ENCODE results near the gene MTF1. TPM values are rescaled to one million over a fixed set of nuclear protein-coding genes. Genes with fewer than 3 reads are reported as not detected.
"Not testable (repeated sequence)": the region's sequence is repeated elsewhere in the genome, so short reads cannot be mapped to it uniquely, and the experiment has no call there.

Gene MTF1
- total and polyA plus RNA-seq, 2 donors = 4.4 to 5.6 TPM

GRCh38 chr1:37776946-37777516 lies 82.4 kb downstream of the MTF1 start:
- Histone ChIP-seq H3K27ac (ENCODE audit: low read depth) (no peak overlapping the region), H3K4me3 (ENCODE audit: low read depth, low read length) (no peak overlapping the region), H3K4me1 (ENCODE audit: insufficient read depth) (no peaks in the 10 kb centered on the region), H3K36me3 (ENCODE audit: insufficient read depth) (no peaks in the 10 kb centered on the region)
- DNase-seq (ENCODE audit: extremely low spot score) = no peak
- WGBS = 71% methylated on average over 4 of the region's 4 CpGs

GRCh38 chr1:37771440-37771839 lies 88.0 kb downstream of the MTF1 start:
- H3K27ac ChIP-seq (ENCODE audit: low read depth); H3K36me3 ChIP-seq (ENCODE audit: insufficient read depth); H3K4me3 ChIP-seq (ENCODE audit: low read depth, low read length); H3K4me1 ChIP-seq (ENCODE audit: insufficient read depth); DNase-seq (ENCODE audit: extremely low spot score): not testable (repeated sequence)

- 8% methylated on average over 2 of the region's 2 CpGs for WGBS
These were observed 91.9 kb downstream of the MTF1 start for GRCh38 chr1:37767488-37767887.

DNA sequence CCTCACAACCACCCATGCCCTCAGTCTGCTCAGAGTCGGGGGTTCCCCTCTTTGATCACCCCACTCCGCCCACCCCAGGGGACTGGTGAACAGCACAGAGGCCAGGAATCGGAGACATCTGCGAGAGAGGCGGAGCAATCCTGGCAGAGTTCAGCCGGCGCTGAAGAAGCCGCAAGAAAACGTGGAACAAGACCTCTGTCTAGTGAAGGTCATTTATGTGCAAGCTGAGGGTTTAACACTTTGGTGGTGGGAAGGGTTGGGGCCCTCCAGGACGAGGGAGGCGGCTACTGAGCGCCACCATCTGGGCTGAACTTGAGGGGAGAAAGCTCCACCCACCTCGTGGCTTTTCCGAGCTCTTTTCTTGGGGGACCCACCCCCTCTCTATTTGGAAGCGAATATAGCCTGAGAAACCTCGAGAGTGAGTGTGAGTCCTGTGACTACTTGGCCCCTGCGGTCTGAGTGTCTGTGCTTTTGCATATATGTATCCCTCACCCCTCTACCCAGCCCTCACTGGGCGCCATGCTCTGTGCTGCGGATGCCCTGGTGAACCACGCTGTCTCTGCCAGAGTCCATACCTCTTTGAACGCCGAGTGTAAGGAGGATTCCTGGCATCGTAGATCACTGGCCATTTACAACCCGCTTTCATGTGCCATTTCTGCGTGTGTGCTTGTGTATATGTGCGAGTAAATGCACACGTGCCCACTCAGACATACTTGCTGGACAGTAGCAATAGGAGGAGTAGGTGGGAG lies 93.3 kb downstream of the MTF1 start:
- no peak for DNase-seq (ENCODE audit: extremely low spot score)
- 6% methylated on average over 27 of the region's 27 CpGs for WGBS
- H3K36me3 ChIP-seq (ENCODE audit: insufficient read depth) = no peaks in the 10 kb centered on the region
- H3K27ac ChIP-seq (ENCODE audit: low read depth) = no peak overlapping the region
- no peaks in the 10 kb centered on the region for H3K4me1 ChIP-seq (ENCODE audit: insufficient read depth)
- H3K4me3 ChIP-seq (ENCODE audit: low read depth, low read length) = no peak overlapping the region

More at GRCh38 chr1:37767488-37767887, 91.9 kb downstream of the MTF1 start:
- DNase-seq (ENCODE audit: extremely low spot score) = no peak
- Histone ChIP-seq H3K27ac (ENCODE audit: low read depth) (no peak overlapping the region), H3K36me3 (ENCODE audit: insufficient read depth) (no peaks in the 10 kb centered on the region), H3K4me1 (ENCODE audit: insufficient read depth) (no peaks in the 10 kb centered on the region), H3K4me3 (ENCODE audit: low read depth, low read length) (no peak overlapping the region)

- no peaks in the 10 kb centered on the region for H3K36me3 ChIP-seq (ENCODE audit: insufficient read depth)
- H3K4me3 ChIP-seq (ENCODE audit: low read depth, low read length) = no peak within 1 kb of the TSS
- no peak within 1 kb of the TSS for H3K27ac ChIP-seq (ENCODE audit: low read depth)
- no peaks in the 10 kb centered on the region for H3K4me1 ChIP-seq (ENCODE audit: insufficient read depth)
- WGBS = 2% methylated on average over 33 of the region's 33 CpGs
- peak; percentile 14 for DNase-seq (ENCODE audit: extremely low spot score)
These were observed 94.4 kb downstream of the MTF1 start, which contains the start of gene EPHA10 for GRCh38 chr1:37764888-37765441. Gene EPHA10, minus strand, starts transcription at chr1:37765120. Its CDS starts 54 bp downstream, at chr1:37765066.

GRCh38 chr1:37764414-37764825 lies 95.0 kb downstream of the MTF1 start:
- no peak overlapping the region for H3K4me3 ChIP-seq (ENCODE audit: low read depth, low read length)
- no peak for DNase-seq (ENCODE audit: extremely low spot score)
- H3K27ac ChIP-seq (ENCODE audit: low read depth) = no peak overlapping the region
- 3% methylated on average over 29 of the region's 29 CpGs for WGBS
- H3K4me1 ChIP-seq (ENCODE audit: insufficient read depth) = no peaks in the 10 kb centered on the region
- H3K36me3 ChIP-seq (ENCODE audit: insufficient read depth) = no peaks in the 10 kb centered on the region

GRCh38 chr1:37763791-37764413 lies 95.5 kb downstream of the MTF1 start:
- 24% methylated on average over 25 of the region's 25 CpGs for WGBS
- Histone ChIP-seq H3K36me3 (ENCODE audit: insufficient read depth) (no peaks in the 10 kb centered on the region), H3K4me1 (ENCODE audit: insufficient read depth) (no peaks in the 10 kb centered on the region), H3K27ac (ENCODE audit: low read depth) (no peak overlapping the region), H3K4me3 (ENCODE audit: low read depth, low read length) (no peak overlapping the region)
- no peak for DNase-seq (ENCODE audit: extremely low spot score)

- 72% methylated on average over 2 of the region's 2 CpGs for WGBS
- DNase-seq (ENCODE audit: extremely low spot score) = no peak
- Histone ChIP-seq H3K36me3 (ENCODE audit: insufficient read depth) (no peaks in the 10 kb centered on the region), H3K4me1 (ENCODE audit: insufficient read depth) (no peaks in the 10 kb centered on the region), H3K4me3 (ENCODE audit: low read depth, low read length) (no peak overlapping the region), H3K27ac (ENCODE audit: low read depth) (no peak overlapping the region)
These were observed 96.9 kb downstream of the MTF1 start for GRCh38 chr1:37762516-37762915.

DNA sequence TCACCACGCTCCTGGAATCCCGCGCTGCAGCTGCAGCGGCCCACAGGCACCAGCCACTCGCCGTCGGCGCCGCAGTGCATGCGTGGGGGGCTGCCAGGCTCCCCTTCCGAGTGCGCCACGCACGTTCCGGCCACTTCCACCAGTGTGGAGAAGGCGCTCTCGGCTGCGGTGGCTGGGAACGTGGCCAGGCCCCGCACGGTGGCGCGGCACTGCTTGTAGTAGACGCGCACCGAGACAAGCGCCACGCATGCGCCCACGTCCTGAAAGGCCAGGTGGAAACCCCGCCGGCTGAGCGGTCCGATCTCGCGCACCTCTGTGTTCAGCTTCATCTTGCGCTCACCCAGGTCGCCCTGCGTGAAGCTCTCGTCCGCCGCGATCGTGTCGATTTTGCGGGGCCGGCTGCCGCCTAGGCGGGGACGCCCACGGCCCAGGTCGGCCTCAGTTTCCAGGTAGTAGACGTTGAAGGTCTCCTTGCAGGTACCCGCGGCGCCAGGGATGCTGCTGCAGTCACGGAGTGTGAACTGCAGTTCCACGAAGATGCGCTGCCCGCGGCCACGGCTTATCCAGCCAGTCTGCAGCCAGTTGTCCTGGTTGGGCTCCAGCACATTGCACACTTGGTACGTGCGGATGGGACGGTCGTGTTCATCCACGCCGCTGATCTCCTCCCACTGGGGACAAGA lies 97.8 kb downstream of the MTF1 start:
- no peaks in the 10 kb centered on the region for H3K36me3 ChIP-seq (ENCODE audit: insufficient read depth)
- 49% methylated on average over 68 of the region's 68 CpGs for WGBS

More for the DNA sequence above, 97.8 kb downstream of the MTF1 start:
- no peak overlapping the region for H3K4me3 ChIP-seq (ENCODE audit: low read depth, low read length)
- DNase-seq (ENCODE audit: extremely low spot score) = no peak
- no peak overlapping the region for H3K27ac ChIP-seq (ENCODE audit: low read depth)
- no peaks in the 10 kb centered on the region for H3K4me1 ChIP-seq (ENCODE audit: insufficient read depth)

Small RNAs within 50 kb of the gene (small RNA-seq; reads per million reads assigned to genes)
- gene RF00092 = not detected
- gene RNU6-584P = not detected

Other genes starting within 250 kb of the MTF1 start
- gene RSPO1, start 224.7 kb downstream of the MTF1 start, total RNA-seq = 0.21 TPM
- 2.2 TPM for gene RSPO1, start 224.7 kb downstream of the MTF1 start, polyA plus RNA-seq
- 3.1 TPM for gene CDCA8, start 167.1 kb downstream of the MTF1 start, total RNA-seq
- gene CDCA8, start 167.1 kb downstream of the MTF1 start, polyA plus RNA-seq = 1.3 TPM
- 0.05 TPM for gene EPHA10, start 94.5 kb downstream of the MTF1 start, total RNA-seq
- gene EPHA10, start 94.5 kb downstream of the MTF1 start, polyA plus RNA-seq = 0.15 TPM
- 3.3 TPM for gene MANEAL, start 65.7 kb downstream of the MTF1 start, total RNA-seq
- gene MANEAL, start 65.7 kb downstream of the MTF1 start, polyA plus RNA-seq = 3.1 TPM
- 10.0 TPM for gene C1orf122, start 51.8 kb downstream of the MTF1 start, total RNA-seq
- 59.2 TPM for gene C1orf122, start 51.8 kb downstream of the MTF1 start, polyA plus RNA-seq
- gene YRDC, start 51.4 kb downstream of the MTF1 start, total RNA-seq = 6.0 TPM
- gene YRDC, start 51.4 kb downstream of the MTF1 start, polyA plus RNA-seq = 15.0 TPM
- gene INPP5B, start 87.5 kb upstream of the MTF1 start, total RNA-seq = 26.9 TPM
- gene INPP5B, start 87.5 kb upstream of the MTF1 start, polyA plus RNA-seq = 27.8 TPM
- 78.5 TPM for gene SF3A3, start 130.4 kb upstream of the MTF1 start, total RNA-seq
- 37.5 TPM for gene SF3A3, start 130.4 kb upstream of the MTF1 start, polyA plus RNA-seq
- 9.4 TPM for gene FHL3, start 145.9 kb upstream of the MTF1 start, total RNA-seq
- gene FHL3, start 145.9 kb upstream of the MTF1 start, polyA plus RNA-seq = 89.6 TPM
- gene UTP11, start 153.1 kb upstream of the MTF1 start, total RNA-seq = 45.4 TPM
- gene UTP11, start 153.1 kb upstream of the MTF1 start, polyA plus RNA-seq = 43.5 TPM
- 0.32 TPM for gene POU3F1, start 187.2 kb upstream of the MTF1 start, total RNA-seq
- gene POU3F1, start 187.2 kb upstream of the MTF1 start, polyA plus RNA-seq = 0.60 TPM